Activated CD8-positive, alpha-beta memory T cell treated with anti-CD3 and anti-CD28 coated beads, Interleukin-2, amount 50 U/mL, for 24 hours (primary cell): ENCODE data around the gene FTO.
"Not testable (repeated sequence)": the region's sequence is repeated elsewhere in the genome, so short reads cannot be mapped to it uniquely, and the experiment has no call there.

Experiments
- DNase-seq: peaks from one replicate; pipeline ENCODE4 v3.0.0-alpha.2; 2020; ENCODE audit errors: extremely low read depth

Gene FTO

DNA sequence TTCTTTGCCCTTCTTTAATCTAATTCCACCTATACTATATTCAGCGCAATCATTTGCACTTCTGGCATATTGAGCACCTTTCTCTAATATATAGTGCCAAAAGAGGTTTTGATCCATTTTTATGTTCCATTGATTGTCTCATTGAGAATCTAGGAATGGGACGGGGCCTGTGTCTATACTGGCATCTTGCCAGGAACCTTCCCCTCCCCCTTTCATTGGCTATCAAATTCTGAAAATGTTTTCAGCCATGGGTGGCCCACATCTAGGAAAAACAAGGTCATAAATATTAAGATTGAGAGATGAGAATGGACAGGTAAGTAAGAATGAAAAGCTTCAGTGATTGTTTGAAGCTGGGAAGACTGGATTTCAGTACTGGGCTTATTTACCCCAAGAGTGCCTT lies 159.9 kb downstream of the FTO start:
- no peak for DNase-seq

DNA sequence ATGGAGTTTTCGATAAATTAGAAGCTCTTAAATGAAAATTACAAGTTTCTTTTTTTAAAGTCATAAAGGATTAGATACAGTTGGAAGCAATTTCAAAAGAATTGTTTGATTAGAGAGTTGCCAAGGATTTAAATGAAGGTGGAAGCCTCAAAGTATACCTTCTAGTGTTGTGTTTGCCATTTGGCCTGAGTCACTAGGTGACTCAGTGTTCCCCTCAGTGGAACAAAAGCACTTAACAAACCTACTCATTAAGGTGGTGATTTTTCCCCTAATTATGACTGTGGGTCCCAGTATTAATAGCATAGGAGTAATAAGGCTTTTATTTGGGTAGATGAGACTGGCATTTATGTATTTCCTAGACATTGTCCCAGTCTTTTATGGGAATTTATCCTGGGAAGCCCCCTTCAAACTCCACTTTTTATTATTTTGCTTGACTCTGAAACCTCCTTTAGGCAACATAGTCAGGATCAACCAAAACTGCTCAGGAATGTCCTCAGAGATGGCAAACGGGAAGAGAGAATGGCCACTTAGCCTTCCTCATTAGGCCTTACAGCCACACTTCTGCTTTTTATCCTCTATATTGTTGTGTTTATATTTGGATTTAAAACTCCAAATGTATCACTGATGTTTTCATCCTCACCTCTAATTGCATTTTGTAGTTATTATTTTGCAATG lies 161.0 kb downstream of the FTO start:
- no peak for DNase-seq

DNA sequence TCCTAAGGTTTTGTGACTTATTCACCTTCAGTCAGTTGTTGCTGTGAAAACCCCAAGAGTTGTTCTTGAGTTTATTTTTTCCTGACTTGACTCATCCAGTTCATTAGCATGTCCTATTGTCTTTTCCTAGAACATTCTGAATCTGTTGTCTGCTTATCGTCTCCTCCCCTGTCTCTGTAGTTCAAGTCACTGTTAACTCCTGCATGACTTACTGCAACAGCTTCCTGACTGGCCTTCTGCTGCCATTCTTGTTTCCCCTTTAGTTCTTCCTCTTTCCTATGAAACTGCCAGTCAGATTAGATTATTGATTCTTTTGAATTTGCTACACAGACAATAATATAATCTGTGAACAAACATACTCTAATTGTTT lies 161.5 kb downstream of the FTO start:
- DNase-seq = no peak

DNA sequence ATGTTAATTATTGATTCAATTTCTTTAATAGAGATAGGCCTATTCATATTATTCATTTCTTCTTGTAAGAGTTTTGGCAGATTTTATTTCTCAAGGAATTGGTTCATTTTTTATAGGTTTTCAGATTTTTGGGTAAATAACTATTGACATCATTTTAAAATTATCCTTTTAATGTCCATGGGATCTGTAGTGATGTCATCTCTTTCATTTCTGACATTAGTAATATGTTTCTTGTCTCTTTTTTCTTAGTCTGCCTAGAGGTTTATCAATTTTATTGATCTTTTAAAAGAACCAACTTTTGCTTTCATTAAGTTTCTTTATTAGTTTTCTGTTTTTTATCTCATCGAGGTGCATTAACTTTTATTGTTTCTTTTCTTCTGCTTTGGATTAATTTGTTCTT lies 162.6 kb downstream of the FTO start:
- no peak for DNase-seq

DNA sequence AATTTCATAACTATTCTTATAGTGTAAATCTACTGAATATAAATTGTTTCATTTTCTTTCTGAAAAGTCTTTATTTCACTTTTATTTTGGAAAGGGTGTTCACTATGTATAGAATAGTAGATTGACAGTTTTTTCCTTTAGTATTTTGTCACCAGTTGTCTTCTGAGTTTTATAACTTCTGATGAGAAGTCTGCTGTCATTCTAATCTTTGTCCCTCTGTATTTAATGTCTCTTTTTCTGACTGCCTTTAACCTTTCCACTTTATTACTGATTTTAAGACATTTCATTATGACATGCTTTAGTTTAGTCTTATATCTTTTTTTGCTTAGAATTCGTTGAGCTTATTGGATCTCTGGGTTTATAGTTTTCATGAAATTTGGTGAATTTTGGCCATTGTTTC lies 166.9 kb downstream of the FTO start:
- DNase-seq = no peak

DNA sequence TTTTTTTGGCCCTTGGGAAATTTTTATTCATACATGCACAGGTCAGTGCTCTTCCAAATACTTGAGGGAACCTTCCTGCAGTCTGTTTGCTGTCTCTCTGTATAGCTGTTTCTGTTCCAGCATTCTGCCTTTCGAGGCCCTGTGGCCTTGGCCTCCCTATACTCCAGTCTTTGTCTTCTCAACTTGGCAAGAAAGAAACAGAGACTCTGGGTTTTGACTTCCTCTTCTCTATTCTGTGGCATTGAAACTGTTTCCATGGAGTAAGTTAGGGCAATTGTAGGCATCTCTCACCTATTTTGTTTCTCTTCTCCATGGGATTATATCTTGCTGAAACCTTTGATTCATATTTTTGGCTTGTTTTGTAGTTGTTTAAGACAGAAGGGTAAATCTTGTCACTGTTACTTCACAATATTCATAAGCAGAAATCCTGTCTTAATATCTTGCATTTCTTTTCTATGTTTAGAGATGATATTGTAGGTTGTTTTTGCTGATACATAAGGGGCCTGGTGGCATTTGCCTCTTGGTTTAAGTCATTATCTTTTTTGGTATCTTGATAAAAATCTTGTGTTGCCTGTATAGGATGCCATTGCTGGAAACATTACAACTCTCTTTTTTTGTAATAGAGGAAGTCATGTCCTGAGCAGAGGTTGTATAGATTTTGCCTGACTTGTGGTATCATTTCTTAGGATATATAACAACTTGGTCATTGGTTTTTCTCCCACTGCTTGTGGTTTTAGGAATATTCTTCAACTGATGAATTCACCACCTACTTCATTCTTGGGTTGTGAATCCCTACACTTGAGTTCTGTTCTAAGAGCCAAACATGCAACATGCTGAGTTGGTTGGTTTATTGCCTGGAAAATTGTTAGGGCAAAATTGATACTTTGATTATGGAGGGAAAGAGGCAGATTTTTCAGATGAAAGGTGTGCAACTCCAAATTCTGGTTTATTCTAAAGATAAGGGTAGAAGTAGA lies 168.6 kb downstream of the FTO start:
- DNase-seq = no peak

DNA sequence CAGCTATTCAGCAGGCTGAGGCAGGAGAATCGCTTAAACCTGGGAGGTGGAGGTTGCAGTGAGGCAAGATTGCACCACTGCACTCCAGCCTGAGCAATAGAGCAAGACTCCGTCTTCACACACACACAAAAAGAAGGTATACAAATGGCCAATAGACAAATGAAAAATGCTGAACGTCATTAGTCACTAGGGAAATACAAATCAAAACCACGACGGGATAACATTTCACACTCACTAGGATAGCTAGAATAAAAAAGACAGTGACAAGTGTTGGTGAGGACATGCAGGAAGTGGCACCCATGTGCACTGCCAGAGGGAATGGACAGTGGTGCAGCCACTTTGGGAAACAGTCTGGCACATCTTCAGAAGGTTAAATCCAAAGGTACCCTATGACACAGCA lies 172.9 kb downstream of the FTO start:
- DNase-seq = no peak

DNA sequence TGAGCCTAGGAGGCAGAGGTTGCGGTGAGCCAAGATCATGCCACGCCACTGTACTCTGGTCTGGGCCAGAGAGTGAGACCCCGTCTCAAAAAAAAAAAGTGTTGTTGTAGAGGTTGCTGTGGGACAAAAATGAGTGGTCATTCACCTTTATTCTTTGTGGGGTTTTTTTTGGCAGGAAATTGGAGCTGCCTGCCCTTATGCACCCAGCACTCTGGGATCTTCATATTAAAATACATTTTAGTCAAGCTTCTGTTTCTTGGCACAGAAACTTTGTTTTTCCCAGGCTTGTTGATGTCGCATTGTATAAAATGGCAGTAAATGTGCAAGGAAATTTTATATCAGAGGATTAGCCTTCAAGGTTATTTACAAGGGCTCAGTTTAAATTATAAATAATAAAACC lies 174.3 kb downstream of the FTO start:
- no peak for DNase-seq

DNA sequence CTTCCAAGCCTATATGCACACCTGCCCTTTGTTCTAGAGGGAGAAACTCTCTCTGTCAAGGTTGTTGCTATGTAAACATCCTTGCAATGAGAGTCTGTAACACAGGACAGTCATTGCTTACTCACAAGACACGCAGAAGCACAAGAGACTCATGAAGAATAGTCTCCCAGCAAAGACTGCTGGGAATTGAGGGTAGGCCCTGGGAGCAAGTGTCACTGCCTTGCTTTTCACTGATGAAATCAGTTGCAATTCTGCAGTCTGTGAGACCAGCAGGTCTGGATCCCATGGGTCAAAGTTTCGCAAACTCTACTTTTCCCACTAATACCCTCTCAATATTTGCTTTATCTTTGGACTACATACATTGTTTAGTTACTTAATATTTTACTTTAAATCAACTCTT lies 177.4 kb downstream of the FTO start:
- DNase-seq = no peak

DNA sequence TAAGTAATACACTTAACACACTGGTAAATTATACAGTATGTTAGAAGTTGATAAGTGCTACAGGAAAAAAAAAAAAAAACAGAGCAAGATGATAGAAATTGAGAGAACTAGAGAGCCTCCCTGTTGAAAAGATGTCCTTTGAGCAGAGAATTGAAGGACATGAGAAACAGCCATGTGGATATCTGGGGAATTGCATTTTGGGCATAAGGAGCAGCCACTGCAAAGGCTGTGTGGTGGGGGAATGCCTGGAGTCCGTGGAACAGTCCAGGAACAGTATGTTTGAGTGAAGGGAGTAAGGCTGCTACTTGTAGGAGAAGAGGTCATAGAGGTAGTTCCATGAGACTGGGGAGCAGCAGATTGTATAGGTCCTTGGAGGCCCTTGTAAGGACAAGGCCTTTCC lies 178.4 kb downstream of the FTO start:
- DNase-seq = no peak

DNA sequence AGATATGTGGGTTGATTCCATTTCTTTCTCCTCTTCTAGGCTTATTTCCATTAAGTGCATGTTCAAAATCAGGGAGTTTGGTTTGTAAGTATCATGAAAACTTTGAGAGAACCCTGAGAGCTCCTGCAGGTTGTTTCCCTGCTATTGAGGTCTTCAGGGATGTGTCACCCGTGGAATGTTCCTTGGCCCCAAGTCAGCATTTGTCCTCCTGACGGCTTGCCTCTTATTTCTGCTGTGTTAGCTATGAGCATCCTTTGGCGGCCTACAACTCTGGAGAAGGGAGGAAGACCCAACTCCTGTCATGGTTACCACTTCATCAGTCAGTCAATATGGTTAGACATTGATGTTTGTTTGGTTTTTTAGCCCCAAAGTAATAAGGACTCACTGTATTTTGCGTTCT lies 180.8 kb downstream of the FTO start:
- no peak for DNase-seq

DNA sequence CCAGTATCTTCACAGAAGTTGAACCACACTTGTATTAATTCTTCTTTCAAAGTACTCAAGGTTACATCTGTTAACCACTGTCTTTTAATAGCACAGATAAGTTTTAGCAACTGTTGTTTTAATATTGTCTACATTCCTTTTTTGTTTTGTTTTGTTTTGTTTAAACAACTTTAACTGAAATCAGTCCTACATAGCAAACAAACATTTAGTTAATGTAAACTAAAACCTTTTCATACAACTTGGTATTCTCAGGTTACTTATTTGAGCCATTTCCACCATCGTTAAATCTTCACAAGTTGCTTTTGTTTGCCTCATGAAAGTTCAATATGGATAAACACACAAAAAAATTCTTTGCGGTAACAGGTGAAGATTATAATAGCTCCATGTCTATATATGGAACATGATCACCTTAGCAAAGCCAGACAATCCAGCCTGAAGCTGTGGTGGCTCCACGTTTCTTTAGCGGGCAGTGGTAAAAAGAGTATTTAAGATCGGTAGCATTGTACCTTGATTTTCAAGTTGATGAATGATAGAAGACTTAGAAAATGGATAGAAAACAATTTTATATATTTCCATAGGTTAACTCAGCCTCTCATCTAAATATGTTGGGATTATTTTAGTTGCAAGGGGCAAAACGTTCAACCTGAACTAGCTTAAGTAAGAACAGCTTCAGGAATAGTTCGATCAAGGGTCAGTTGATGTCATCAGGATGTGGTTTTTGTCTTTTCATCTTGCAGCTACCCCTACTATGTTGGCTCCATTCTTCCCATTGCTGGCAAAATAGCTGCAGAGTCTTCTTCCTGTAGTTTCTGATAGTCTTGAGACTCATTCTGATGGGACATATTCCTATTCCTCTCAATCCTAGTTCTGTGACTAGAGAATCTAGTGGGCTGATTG lies 182.8 kb downstream of the FTO start:
- no peak for DNase-seq

DNA sequence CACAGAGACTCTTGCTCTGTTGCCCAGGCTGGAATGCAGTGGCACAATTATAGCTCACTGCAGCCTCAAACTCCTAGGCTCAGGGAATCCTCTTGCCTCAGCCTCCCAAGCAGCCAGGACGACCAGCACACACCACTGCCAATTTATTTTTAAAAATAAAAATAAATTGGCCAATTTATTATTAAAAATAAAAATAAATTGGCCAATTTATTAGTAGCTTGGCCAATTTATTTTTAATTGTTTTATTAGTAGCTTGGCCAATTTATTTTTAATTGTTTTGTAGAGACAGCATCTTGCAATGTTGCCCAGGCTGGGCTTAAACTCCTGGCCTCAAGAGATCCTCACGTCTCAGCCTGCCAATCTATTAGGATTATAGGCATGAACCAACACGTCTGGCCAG lies 184.3 kb downstream of the FTO start:
- DNase-seq = no peak

DNA sequence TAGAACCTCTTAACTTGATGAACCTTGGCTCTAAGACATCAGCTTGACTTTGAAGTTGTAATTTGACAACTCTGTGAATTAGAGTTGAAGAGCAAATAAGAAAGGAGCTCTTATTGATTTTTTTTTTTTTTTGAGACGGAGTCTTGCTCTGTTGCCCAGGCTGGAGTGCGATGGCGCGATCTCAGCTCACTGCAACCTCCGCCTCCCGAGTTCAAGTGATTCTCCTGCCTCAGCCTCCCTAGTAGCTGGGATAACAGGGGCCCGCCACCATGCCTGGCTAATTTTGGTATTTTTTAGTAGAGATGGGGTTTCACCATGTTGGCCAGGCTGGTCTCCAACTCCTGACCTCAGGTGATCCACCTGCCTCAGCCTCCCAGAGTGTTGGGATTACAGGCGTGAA lies 186.9 kb downstream of the FTO start:
- DNase-seq = not testable (repeated sequence)

DNA sequence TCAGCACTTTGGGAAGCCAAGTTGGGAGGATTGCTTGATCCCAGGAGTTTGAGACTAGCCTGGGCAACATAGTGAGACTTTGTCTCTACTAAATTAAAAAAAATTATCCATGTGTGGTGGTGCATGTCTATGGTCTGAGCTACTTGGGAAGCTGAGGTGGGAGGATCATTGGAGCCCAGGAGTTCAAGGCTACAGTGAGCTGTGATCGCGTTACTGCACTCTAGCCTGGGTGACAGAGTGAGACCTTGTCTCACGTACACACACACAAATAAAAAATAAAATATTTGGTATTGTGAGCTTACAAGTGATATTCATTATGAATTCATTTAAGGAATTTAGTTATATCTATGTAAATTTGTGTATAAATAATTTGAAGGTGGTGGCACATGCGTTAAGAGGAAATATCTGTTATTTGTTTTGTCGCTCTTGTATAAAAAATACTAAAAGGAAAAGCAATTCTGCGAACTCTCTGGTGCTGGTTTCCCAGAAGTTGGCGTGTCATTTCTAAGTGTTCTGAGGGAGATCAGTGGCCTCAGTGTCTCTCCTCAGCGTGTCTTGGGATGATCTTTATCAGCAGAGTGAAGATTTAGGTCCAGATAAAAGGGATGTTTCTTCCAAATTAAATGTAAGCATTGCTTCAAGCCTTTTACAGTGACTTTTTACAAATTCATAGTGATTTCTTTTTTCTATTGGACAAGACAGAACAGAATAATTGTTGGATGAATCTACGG lies 187.6 kb downstream of the FTO start:
- no peak for DNase-seq

DNA sequence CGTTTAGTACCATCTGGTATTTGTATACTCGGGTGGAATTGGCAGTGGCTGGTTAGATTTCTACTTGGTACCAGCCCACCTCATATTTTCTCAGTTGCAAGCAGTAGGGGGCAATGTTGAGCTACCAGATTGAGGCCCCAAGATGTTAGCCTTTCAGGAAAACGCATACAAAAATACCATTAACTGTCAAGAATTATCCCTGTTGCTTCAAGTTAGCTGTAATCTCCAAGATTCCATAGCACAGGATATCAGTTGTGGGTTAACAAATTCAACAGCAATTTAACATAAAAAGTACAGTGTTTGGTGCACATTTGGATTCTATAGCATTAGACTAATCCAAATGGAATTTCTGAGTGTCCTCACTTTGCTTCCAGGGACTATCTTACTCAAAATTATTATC lies 188.2 kb downstream of the FTO start:
- peak; percentile 15 for DNase-seq

DNA sequence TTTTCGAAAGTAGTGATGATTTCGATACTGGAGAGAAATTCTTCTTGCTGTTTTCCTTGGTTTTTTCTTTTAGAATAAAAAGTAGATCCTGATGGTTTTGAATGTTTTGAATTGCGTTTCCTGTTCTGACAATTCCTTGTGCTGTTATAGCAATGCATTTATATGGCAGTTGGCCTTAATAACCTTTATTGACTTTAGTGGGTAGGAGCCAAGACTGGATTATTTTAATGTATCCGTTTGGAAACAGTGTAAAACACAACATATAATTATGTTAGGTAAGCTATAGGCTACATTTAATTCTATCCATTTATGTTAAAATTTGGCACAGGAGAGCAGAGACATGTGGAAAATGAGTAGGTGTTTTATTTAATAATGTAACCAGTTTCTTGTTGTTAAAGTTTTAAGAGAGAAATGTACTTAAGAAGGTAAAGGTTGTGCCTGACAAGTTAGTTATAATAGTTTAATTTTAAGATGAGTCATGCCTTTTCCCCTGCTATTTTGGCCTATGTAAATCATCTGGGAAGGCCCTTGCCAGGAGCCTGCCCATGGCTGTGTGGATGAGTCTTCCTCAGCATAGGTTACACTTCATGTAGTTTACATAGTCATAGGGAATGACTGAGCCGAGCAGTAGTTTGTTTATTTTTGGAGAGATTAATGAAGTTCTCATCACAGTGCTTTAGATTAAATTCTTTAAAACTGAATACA lies 189.9 kb downstream of the FTO start:
- no peak for DNase-seq

DNA sequence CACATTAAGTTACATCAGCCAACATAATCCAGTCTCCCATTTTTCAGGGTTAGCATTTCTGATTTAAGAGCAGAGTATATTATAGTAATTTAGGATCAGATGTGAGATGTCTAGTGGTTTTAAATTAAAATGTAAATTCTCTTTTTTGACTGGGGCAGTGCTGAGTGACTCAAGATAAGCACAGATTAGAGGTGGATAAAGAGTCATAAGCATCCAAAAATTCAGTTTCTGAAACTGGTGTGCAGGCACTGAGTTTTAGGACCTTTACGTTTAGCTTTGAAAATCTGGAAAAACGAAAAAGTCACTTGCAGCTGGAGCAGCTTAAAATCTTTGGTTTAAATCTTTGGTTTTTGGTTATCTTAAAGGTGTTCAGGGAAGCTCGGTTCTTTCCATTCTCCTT lies 190.7 kb downstream of the FTO start:
- no peak for DNase-seq

DNA sequence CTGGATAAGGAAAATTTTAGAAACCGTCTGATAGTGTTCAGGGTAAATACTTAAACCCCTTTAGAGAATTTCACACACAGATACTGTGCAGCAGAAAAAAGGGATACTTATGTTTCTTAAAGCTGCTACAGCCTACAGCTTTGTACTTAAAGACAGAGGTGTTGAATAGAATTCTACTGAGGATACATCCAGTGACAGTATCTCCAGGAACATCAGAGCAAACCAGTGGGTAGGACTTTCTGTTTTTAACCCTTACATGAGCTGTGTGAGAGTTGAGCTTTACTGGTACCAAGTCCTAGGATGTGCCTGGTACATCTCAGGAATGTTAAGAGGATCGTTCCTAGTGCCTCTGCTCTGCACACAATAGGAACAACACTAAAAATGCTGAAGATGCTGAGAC lies 191.5 kb downstream of the FTO start:
- no peak for DNase-seq

DNA sequence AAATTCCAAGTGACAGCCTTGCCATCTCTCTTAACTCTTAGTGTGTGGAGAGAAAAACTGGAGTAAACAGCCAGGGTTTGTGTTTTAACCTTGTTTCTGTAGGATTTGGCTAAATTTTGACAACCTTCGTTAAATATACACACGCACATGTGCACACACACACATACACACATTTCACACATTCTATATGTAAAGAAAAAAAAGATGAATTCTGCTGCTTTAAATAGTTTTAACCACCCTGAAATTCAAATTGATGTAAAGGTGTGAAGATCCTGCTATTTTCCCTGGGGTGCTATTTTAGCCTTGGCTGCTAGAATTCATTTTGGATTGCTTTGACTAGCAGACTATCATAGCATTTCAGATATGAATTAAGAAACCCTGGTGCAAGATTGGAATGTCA lies 191.9 kb downstream of the FTO start:
- DNase-seq = no peak

DNA sequence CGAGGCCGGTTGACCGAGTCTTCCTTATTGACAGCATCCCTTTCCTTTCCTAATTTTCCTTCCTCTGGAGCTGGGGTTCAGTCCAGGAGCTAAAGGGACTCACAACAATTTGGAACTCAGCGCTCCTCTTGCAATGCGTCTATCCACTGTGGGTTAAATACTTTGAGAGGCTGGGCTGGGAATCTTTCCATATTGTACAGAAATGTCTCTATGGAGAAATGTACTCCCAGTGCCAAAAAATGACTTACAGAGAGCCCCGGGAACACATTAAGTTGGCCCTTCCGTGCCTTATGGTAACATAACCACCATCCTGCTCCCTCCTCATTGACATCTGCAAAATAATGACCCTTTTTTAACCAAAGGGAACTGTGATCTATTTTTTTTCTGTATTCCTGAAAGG lies 192.8 kb downstream of the FTO start:
- DNase-seq = no peak
